ENCODE data around the gene RPL18. TPM values are rescaled to one million over a fixed set of nuclear protein-coding genes. Genes with fewer than 3 reads are reported as not detected.

Gene RPL18
- total RNA-seq, 1 experiment from 2014 or later: 1,812 TPM

- H3K4me1 Mint-ChIP-seq (ENCODE audit: low read depth, unreplicated experiment): peaks cover 19% of the 10 kb centered on the region
- H3K9me3 Mint-ChIP-seq (ENCODE audit: unreplicated experiment): no peaks in the 10 kb centered on the region
- Histone ChIP-seq H3K9me3 (no peaks in the 10 kb centered on the region), H3K36me3 (ENCODE audit: control insufficient read depth, insufficient read depth, low read length) (peaks cover 13% of the 10 kb centered on the region), H3K4me3 (ENCODE audit: low read depth, low read length) (no peak overlapping the region), H3K27me3 (replicated peaks; ENCODE audit: control insufficient read depth, insufficient read depth, low read length) (no peaks in the 10 kb centered on the region), H3K4me1 (peaks cover 25% of the 10 kb centered on the region)
- H3K27ac Mint-ChIP-seq (ENCODE audit: unreplicated experiment): peak overlapping the region; percentile 98
- no peaks in the 10 kb centered on the region for H3K27me3 Mint-ChIP-seq (ENCODE audit: insufficient read depth, unreplicated experiment)
- peaks cover 92% of the 10 kb centered on the region for H3K36me3 Mint-ChIP-seq (ENCODE audit: insufficient read depth, unreplicated experiment)
- ChIA-PET POLR2A (no interaction called here), CTCF (interaction anchor here (0.5 to 0.9 kb wide), 2 partner anchors 30 to 350 kb away, joined by 3 read pairs; no protein-coding TSS in a partner anchor)
- TF ChIP-seq, protein P1, sequence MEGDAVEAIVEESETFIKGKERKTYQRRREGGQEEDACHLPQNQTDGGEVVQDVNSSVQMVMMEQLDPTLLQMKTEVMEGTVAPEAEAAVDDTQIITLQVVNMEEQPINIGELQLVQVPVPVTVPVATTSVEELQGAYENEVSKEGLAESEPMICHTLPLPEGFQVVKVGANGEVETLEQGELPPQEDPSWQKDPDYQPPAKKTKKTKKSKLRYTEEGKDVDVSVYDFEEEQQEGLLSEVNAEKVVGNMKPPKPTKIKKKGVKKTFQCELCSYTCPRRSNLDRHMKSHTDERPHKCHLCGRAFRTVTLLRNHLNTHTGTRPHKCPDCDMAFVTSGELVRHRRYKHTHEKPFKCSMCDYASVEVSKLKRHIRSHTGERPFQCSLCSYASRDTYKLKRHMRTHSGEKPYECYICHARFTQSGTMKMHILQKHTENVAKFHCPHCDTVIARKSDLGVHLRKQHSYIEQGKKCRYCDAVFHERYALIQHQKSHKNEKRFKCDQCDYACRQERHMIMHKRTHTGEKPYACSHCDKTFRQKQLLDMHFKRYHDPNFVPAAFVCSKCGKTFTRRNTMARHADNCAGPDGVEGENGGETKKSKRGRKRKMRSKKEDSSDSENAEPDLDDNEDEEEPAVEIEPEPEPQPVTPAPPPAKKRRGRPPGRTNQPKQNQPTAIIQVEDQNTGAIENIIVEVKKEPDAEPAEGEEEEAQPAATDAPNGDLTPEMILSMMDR (IDR thresholded peaks at IDR 0.05; ENCODE audit: insufficient read depth in 1 of 2, low read depth in 1 of 2, low read length in 1 of 2, severe bottlenecking in 1 of 2, unreplicated experiment in 1 of 2): no peak
- intact Hi-C loops (cut with micrococcal nuclease; ENCODE audit: unreplicated experiment): no loop called here
- DNase-seq: no peak
- BruUV-seq (replicated peaks): no TSS peak
- H3K4me3 Mint-ChIP-seq (ENCODE audit: unreplicated experiment): peak overlapping the region; percentile 50
These were observed 5.0 kb downstream of the RPL18 start for GRCh38 chr19:48613852-48614435.

GRCh38 chr19:48613024-48613851 is 5.7 kb downstream of the RPL18 start:
- Histone ChIP-seq H3K9me3 (no peaks in the 10 kb centered on the region), H3K4me1 (peaks cover 25% of the 10 kb centered on the region), H3K27me3 (replicated peaks; ENCODE audit: control insufficient read depth, insufficient read depth, low read length) (no peaks in the 10 kb centered on the region), H3K36me3 (ENCODE audit: control insufficient read depth, insufficient read depth, low read length) (peaks cover 13% of the 10 kb centered on the region), H3K4me3 (ENCODE audit: low read depth, low read length) (no peak overlapping the region)
- Mint-ChIP-seq H3K9me3 (ENCODE audit: unreplicated experiment) (no peaks in the 10 kb centered on the region), H3K4me1 (ENCODE audit: low read depth, unreplicated experiment) (peaks cover 23% of the 10 kb centered on the region), H3K27me3 (ENCODE audit: insufficient read depth, unreplicated experiment) (no peaks in the 10 kb centered on the region), H3K4me3 (ENCODE audit: unreplicated experiment) (peak overlapping the region; percentile 50), H3K27ac (ENCODE audit: unreplicated experiment) (peak overlapping the region; percentile 98), H3K36me3 (ENCODE audit: insufficient read depth, unreplicated experiment) (peaks cover 88% of the 10 kb centered on the region)
- BruUV-seq (replicated peaks): no TSS peak
- ChIA-PET POLR2A (no interaction called here), CTCF (interaction anchor here (0.5 kb wide), 1 partner anchor 350 kb away, joined by 3 read pairs; no protein-coding TSS in a partner anchor)
- intact Hi-C loops (cut with micrococcal nuclease; ENCODE audit: unreplicated experiment): no loop called here
- TF ChIP-seq, protein P1 (IDR thresholded peaks at IDR 0.05; ENCODE audit: insufficient read depth in 1 of 2, low read depth in 1 of 2, low read length in 1 of 2, severe bottlenecking in 1 of 2, unreplicated experiment in 1 of 2): no peak
- DNase-seq: no peak

DNA sequence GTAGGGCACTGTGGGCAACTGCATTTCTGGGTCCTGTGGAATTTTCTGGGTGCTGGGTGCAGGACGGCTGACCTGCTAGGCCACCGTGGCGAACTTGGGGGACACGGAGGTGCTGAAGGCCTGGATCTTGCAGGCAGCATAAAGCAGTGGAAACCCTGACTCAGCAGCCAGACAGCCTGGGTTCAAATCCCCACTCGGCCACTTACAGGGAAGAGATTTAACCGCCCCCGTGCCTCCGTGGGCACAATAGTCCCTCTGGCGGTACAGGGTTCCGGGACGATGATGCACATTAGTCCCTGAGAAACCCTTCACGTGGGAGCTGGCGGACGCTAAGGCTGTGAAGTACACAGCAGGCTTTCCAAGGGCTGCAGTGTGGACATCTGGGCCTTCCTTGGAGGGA is 7.1 kb downstream of the RPL18 start:
- CTCF ChIA-PET: no interaction called here

More for the DNA sequence above, 7.1 kb downstream of the RPL18 start:
- peaks cover 15% of the 10 kb centered on the region for H3K4me1 ChIP-seq
- no peak overlapping the region for H3K4me3 ChIP-seq (ENCODE audit: low read depth, low read length)
- H3K27me3 ChIP-seq (replicated peaks; ENCODE audit: control insufficient read depth, insufficient read depth, low read length): no peaks in the 10 kb centered on the region
- H3K4me1 Mint-ChIP-seq (ENCODE audit: low read depth, unreplicated experiment): peaks cover 23% of the 10 kb centered on the region
- H3K36me3 ChIP-seq (ENCODE audit: control insufficient read depth, insufficient read depth, low read length): peaks cover 11% of the 10 kb centered on the region
- no peaks in the 10 kb centered on the region for H3K9me3 Mint-ChIP-seq (ENCODE audit: unreplicated experiment)
- intact Hi-C loops (cut with micrococcal nuclease; ENCODE audit: unreplicated experiment): no loop called here
- no TSS peak for BruUV-seq (replicated peaks)
- no peaks in the 10 kb centered on the region for H3K9me3 ChIP-seq
- TF ChIP-seq, protein P1 (IDR thresholded peaks at IDR 0.05; ENCODE audit: insufficient read depth in 1 of 2, low read depth in 1 of 2, low read length in 1 of 2, severe bottlenecking in 1 of 2, unreplicated experiment in 1 of 2): no peak
- no peak for DNase-seq
- H3K4me3 Mint-ChIP-seq (ENCODE audit: unreplicated experiment): no peak overlapping the region
- H3K27me3 Mint-ChIP-seq (ENCODE audit: insufficient read depth, unreplicated experiment): no peaks in the 10 kb centered on the region
- H3K36me3 Mint-ChIP-seq (ENCODE audit: insufficient read depth, unreplicated experiment): peaks cover 75% of the 10 kb centered on the region
- POLR2A ChIA-PET: no interaction called here
- H3K27ac Mint-ChIP-seq (ENCODE audit: unreplicated experiment): peak overlapping the region; percentile 25

Data from Caco-2 (cell line).